Measurements from ENCODE around the gene USP5.
A peak's percentile ranks its signal among the peaks of the same experiment; 100 is the strongest.
"Not testable (repeated sequence)": the region's sequence is repeated elsewhere in the genome, so short reads cannot be mapped to it uniquely, and the experiment has no call there.

USP5 gene

DNA sequence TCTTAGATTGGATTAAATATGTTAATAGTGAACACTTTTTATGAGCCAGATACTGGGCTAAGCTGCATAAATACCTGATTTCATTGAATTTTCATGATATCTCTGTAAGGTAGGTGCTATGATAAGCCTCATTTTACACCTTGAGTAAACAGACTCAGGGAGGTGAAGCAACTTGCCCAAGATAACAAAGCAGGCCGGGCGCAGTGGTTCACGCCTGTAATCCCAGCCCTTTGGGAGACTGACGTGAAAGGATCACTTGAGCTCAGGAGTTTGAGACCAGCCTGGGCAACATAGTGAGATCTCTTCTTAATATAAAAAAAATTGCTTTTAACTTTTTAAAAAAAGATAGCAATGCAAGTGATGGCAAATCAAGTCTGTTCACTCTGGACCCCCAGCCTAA is 9.9 kb upstream of the USP5 start:
- no peak for DNase-seq

DNA sequence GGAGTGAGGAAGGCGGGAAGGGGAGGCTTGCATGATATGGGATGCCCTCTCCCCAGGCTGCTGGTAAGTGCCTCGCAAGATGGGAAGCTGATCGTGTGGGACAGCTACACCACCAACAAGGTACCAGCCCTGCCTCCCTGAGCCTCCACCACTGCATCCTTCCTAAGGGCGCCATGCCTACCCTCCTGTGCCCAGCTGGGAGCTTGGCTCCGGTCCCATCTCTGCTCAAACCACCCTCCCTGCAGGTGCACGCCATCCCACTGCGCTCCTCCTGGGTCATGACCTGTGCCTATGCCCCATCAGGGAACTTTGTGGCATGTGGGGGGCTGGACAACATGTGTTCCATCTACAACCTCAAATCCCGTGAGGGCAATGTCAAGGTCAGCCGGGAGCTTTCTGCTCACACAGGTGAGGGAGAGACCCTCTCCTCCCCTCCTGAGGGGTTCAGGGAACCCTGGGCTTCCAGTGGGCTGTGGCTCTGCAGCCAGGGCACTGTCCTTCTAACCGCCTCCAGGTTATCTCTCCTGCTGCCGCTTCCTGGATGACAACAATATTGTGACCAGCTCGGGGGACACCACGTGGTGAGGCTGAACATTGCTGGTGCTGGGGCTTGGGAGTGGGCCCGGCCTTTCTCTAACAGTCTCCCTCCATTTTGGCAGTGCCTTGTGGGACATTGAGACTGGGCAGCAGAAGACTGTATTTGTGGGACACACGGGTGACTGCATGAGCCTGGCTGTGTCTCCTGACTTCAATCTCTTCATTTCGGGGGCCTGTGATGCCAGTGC is 8.6 kb upstream of the USP5 start:
- no peak for DNase-seq

DNA sequence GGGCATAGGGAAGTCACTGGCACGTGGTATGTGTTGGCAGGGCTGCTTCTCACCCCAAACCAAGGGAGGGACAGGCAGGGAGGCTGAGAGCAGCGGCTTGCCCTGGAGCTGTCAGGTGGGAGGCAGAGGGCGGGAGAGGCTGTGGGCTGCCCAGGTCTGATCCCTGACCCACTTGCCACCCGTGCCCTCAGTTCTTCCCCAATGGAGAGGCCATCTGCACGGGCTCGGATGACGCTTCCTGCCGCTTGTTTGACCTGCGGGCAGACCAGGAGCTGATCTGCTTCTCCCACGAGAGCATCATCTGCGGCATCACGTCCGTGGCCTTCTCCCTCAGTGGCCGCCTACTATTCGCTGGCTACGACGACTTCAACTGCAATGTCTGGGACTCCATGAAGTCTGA is 6.6 kb upstream of the USP5 start:
- DNase-seq: no peak

DNA sequence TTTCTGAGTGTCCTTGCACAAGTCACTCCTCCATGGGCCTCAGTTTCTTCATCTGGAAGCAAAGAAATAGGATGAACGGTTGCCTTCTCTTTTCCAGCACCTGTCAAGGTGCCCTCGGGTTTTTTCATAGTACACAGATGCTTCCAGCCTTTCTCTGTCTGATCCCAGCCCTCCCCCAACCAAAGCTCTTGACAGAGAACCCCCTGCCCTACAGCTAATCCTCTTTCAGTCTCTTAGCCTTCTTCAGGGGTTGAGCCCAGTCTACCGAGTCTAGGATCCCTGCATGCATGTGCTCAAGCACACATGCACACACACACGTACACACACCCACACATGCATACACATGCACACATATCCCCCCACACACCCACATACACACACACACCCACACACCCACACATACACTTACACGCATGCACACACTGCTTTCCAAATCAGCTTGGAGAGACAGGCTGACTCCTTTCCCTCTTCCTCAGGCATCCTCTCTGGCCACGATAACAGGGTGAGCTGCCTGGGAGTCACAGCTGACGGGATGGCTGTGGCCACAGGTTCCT is 5.6 kb upstream of the USP5 start:
- no peak for DNase-seq

DNA sequence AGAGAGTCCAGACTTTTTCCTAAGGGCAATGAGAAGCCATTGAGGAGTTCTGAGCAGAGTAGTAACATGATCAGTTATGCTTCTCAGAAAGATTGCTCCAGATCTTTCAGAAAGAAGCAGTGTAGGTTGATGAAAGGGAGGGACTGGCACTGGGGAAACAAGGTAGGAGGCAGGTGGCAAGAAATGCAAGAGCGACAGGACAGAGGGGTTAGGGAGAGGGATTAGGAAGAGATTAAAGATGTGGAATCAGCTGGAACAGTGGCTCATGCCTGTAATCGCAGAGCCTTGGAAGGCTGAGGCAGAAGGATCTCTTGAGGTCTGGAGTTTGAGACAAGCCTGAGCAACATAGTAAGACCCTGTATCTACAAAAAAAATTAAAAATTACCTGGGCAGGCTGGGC is 4.3 kb upstream of the USP5 start:
- no peak for DNase-seq

DNA sequence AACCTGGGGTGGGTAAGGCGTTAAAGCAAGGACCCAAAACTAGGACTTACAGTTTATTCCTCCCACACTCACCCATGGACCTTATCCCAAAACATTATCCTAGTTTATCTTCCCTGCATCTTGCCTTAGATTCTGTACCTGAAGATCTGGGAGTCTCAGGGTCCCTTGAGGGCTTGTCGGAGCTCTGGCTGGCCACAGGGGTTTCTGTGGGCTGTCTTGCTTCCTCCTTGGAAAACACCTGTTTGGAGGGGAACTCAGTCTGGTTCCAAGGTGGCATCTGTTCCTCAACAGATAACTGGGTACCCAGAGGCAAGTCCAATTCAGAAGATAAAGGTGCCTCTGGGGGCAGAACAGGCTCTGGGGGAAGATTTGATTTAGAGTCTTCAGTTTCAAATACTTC is 2.5 kb upstream of the USP5 start:
- no peak for DNase-seq

DNA sequence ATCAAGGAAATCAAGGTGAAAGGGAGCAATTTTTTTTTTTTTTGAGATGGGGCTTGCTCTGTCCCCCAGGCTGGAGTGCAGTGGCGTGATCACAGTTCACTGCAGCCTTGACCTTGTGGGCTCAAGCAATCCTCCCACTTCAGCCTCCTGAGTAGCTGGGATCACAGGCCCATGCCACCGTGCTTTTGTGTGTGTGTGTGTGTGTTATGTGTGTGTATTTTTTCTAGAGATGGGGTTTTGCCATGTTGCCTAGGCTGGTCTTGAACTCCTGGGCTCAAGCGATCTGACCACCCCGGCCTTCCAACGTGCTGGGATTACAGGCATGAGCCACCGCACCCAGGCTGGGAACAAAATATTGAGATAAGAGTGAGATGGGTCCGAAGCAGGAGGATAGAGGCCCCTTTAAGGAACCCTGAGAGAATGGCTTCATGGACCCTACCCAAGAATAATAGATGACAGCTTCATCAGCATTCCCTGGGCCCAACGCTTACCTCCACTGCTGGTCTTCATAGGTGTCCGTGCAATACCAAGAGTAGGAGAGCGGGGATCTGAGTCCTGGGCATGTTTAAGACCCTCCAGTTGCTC is 1.9 kb upstream of the USP5 start:
- DNase-seq: no peak

DNA sequence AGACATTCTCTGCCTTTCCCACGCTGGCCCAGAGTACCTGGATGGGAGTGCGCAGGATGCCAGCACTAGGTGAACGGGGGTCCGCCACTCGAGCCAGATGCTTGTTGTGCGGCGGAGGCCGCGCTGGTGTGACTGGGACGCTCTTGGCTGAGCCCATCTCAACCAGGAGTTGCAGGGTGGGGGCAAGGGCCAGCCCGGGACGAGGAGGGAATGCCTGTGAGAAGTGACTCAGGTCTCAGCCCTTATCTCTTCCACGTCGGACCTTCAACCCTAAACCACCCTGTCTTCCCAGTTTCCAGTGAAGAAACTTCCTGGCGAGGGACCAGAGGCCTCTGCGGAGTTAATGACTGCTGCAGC is 1.2 kb upstream of the USP5 start:
- DNase-seq: no peak

DNA sequence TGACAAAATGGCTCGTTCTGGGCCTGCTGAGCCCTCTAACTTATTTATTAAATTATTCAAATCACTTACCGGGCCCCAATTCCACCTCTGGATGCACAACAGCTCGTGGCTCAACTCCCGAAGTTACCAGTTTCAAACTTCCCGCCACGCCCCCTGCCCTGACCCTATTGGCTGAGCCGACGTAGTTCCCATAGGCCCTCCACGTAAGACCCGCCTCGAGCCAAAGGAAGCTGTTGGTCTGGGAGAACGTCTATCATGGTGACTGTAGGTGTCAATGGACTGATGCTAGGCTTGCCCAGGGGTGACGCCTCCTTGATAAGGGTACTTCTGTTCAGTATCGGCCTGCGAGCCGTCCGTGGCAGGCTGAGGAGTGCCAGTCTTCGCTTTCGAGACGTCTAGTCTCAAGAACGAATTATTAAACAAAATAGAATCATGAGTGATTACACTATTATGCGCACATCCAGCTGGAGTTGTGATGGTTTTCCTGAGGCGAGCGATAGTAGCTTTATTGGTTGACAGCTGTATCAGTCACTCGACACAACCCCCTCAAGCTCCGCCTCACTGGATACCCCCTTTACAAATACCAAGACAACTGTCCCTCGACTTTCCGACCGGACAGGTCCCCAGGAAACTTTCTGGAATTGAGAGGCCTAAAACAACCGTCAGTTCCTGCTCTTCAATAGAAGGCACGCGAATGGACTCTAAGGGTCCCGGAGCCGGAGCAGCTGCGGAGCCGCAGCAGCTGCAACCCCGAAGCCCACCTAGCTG is 613 bp upstream of the USP5 start, which contains the start of gene CDCA3:
TSS of gene CDCA3 (minus strand) at position 134 of the 768 bp plus-strand sequence. CDS start 334 bp downstream, outside the sequence.
- peak; percentile 91 to 97 for DNase-seq

DNA sequence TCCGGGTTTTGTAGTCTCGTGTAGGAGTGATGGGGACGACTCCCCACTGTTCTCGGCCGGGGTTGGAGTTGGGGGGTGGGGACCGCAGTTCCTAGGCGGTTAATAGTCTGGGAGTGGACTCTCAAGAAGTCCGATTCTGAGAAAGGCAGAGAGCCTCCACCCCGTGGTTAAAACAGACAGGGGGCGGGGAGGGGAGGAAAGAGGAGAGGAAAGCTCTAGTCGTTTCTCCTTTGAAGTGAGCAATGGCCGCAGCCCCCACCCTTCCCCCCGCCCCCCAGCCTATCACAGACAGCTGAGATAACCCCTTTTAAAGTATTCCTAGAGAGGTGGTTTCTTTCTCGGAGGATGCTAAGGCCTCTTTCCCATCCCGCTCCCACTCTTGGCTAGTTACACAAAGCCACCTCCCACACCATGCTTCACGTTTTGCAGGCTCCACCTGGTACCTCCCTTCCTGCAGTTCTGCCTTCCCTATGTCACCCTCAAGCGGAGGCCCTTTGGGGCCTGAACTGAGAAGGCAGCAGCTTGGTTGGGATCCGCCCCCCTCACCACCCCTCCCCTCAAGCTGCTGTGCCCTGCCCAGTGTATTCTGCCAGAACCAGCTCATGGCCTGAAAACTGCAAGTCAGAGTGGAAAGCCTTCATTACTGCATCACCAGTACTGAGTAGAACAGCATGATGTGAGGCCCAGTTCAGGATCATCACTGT is 853 bp downstream of the USP5 start:
- no peak for DNase-seq

DNA sequence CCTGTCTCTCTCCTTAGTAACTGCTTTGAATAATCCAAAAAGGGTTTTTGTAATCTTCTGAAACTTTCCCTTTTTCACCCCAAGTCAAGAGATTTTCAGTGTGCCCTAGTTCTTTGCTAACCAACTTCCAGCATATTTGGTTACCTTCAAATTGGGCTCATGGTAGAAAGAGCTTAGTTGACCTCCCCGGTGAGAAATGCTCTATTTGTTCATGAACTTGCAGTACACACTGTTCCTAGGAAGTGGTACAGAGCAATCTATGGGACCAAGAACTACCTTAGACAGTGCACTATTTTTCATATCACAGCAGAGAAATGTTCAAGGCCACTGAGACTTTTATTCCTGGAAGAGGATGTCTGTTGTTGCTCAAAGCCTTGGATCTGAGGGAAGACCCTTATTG is 1.7 kb downstream of the USP5 start:
- DNase-seq: no peak

DNA sequence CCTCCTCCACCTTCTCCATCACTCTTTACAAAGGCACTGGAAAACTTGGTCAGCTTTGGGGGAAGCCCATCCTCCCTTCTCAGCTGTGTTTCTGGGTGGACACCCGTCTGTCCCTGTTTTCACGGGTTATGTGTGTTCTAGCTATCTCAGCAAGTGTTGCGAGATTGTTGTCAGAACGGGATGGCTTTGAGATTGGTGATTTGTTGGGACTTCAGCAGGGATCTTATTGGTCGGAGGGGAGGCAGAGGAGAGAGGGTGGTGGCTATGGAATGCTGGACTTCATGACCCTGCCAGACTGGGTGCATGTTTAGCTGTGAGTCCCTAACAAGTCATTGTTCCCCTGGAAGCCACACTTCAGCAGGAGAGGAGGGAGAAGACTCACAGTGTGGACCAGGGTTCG is 2.1 kb downstream of the USP5 start:
- no peak for DNase-seq

DNA sequence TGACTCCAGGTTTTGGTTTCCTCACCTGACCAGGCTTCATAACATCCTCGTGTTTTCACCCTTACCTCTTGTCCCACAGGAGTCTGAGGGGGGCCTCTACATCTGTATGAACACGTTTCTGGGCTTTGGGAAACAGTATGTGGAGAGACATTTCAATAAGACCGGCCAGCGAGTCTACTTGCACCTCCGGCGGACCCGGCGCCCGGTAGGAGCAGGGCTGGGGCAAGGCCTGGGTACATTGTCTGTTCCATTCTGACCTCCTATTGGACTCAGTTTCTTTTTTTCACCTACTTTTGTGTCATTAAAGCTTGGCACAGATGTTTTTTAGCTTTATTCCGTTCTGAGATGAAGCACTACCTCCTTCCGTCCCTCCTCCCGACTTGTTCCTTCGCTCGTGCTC is 3.4 kb downstream of the USP5 start:
- DNase-seq: no peak

DNA sequence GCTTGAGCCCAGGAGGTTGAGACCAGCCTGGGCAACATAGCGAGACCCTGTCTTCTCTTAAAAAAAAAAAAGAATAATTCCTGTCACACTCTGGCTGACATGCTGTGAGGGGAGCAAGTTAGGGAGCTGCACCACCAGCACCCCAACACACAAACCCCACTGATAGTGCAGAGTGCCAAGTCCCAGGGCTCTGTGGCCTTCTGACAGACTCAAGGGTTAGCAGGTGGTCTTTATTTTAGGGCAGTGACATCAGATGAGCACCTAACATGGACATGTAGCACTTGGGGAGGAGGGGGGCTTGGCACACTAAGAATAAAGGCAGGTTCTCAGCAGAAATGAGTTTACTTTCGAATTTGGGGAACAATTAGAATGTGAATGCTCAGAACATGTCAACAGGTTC is 6.8 kb downstream of the USP5 start:
- no peak for DNase-seq

DNA sequence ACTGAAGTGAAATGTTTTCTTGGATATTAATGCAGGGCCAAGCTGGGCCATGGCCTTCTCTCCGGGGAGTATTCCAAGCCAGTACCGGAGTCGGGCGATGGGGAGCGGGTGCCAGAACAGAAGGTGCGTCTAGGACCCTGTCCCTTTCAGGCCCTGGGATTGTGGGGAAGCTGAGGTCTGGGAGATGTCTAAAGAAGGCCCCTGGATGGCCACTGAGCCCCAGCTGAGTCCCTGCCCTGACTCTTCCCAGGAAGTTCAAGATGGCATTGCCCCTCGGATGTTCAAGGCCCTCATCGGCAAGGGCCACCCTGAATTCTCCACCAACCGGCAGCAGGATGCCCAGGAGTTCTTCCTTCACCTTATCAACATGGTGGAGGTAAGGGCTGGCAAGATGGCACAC is 8.2 kb downstream of the USP5 start:
- DNase-seq: no peak

DNA sequence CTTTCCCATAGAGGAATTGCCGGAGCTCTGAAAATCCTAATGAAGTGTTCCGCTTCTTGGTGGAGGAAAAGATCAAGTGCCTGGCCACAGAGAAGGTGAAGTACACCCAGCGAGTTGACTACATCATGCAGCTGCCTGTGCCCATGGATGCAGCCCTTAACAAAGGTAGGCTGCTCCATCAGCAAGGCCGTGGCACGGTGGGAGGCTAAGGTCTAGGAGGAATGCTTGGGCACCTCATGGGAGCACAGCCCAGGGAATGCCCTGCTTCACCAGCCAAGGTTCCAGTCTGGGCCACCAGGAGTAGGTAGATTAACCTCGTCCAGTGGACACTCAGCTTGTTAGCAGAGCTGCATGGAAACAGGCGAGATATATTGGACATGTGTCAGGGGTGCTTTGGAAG is 9.0 kb downstream of the USP5 start:
- DNase-seq: no peak

DNA sequence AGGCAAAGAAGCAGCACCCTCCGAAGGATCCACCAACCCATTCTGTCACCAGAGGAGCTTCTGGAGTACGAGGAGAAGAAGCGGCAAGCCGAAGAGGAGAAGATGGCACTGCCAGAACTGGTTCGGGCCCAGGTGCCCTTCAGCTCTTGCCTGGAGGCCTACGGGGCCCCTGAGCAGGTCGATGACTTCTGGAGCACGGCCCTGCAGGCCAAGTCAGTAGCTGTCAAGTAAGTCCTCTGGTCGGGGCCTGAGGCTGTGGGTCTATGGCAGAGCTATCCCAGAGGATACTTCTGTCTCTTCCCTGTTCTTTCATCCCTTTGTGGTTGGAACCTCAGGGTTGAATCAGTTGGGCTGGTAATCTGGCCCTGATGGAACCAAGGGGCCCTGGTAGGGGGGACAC is 9.4 kb downstream of the USP5 start:
- no peak for DNase-seq

DNA sequence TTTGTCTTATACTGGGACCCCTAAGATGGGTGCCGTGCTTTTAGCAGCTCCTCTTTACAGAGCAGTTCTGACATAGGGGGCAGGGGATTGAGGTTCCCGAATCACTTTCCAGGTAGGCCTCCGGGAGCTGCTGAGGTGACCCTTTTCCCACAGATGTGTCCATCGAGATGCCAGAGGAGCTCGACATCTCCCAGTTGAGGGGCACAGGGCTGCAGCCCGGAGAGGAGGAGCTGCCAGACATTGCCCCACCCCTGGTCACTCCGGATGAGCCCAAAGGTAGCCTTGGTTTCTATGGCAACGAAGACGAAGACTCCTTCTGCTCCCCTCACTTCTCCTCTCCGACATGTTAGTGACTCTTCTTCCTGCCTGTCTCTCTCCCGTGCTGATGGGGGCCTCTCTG is 11.1 kb downstream of the USP5 start:
- no peak for DNase-seq

DNA sequence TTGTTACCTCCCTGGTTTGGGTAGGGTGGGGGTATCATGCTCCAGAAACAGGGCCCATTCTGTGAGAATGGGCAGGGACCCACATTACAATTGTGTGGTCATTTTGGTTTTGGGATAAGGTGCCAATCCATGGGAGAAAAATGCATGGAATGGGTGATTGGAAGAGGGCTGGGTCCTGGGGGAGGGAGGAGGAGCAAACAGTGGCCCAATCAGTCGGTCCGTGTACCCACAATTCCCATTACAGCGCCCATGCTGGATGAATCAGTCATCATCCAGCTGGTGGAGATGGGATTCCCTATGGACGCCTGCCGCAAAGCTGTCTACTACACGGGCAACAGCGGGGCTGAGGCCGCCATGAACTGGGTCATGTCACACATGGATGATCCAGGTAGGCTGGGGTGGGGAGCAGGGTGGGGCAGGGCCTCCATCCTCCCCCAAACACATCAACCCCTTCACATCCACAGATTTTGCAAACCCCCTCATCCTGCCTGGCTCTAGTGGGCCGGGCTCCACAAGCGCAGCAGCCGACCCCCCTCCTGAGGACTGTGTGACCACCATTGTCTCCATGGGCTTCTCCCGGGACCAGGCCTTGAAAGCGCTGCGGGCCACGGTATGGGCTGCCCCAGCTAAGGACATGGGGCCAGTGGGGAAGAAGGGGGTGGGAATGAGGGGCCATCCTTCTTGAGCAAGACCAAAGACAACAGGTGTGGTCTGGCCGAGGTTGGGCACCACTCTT is 11.8 kb downstream of the USP5 start:
- no peak for DNase-seq

DNA sequence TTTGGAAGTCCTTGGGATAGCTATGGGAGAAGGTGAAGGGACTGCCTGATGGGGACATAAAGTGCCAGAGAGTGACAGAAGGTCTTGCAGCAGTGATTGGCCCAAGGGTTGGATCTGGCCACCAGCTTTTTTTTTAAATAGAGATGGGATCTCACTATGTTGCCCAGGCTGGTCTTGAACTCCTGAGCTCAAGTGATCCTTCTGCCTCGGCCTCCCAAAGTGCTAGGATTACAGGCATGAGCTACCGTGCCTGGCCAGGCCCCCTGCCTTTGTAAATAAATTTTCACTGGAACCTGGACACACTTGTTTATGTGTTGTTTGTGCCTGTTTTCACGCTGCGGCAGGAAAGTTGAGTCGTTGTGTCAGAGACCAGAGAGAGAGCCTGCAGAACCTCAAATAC is 13.4 kb downstream of the USP5 start:
- not testable (repeated sequence) for DNase-seq

DNA sequence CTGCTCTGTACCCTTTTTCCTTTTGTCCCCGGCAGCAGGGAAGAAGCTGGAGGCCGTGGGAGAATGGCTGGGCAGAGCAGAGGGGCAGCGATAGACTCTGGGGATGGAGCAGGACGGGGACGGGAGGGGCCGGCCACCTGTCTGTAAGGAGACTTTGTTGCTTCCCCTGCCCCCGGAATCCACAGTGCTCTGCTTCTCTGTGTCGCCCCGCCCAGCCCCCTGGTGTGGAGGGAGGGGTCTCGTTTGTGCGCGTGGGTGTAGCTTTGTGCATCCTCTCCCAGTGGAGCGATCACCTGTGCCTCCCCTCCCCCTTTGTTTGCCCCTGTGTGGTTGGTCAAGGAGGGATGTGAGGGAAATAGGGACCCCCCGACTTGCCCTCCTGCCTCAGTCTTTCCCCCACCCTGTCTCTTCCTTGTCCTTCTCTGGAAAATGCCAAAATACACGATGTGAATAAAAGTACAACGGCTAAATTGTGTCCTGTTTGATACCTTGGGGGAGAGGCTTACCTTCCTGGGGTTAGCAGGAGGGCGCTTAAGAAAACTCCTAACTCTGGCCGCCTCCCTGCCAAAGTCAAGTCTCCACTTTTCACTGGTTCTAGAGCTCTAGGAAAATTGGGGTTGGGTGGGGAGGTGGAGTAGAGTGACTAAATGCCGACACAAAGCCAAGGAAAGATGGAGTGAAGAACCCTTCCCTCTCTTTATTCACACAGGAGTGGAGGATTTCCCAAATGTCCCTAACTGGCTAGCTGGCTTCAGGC is 14.4 kb downstream of the USP5 start:
- DNase-seq: no peak

DNA sequence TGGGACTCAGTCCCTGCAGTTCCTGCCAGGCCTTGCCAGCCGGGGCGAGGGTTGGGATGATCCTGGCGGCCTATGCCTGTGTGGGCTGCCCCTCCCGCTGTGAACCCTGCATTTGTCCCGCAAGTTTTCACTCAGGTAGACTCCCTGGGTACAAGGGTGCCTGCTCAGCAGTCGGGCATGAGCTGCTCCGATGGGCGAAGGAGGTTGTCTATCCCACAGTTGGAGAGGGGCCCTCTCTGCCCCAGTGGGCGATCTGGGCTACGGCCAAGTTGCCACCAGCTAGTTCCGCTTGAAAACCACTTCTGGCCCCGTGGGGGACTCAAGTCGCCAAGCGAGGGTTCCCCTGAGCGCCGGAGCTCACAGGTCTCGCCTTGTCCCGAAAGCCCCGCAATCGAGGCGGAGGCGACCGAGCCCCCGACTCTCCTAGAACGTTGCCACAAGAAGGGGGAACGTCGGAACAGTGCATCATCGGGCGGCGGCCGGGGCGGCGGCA is 15.0 kb downstream of the USP5 start:
- no peak for DNase-seq
